Left hindlimb (tissue), 1 donor: Measurements from ENCODE around the gene KYNU.
"Not testable (repeated sequence)": the region's sequence is repeated elsewhere in the genome, so short reads cannot be mapped to it uniquely, and the experiment has no call there.

Source experiments
- DNase-seq: peaks from one replicate; pipeline ENCODE4 v3.0.0-alpha.2; 2018

Gene KYNU

GRCh38 chr2:142872882-142873724 lies 4.4 kb upstream of the KYNU start:
- DNase-seq, result no peak

- no peak for DNase-seq
These were observed 3.6 kb upstream of the KYNU start for GRCh38 chr2:142873831-142874287.

GRCh38 chr2:142874293-142874814 lies 3.1 kb upstream of the KYNU start:
- no peak for DNase-seq

- DNase-seq, result no peak
These were observed 2.5 kb upstream of the KYNU start for GRCh38 chr2:142875010-142875409.

DNA sequence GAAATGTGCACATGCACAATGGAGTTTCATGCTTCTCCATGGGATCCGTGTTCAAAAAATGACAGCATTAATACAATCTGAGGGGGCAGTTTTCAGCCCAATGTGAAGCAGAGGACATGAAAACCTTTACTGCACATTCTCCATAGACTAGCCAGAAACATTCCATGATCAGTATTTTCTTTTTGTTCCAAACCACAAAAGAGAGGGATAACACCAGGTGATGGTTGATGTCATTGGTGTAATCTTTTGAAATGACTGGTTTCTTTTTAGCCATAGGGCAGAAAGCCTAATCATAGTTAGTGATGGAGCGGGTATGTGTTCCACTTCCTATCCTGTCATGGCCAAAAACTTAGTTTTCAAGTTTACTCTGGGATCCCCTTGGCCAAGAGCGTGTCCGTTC lies 1.8 kb upstream of the KYNU start:
- DNase-seq, result no peak

DNA sequence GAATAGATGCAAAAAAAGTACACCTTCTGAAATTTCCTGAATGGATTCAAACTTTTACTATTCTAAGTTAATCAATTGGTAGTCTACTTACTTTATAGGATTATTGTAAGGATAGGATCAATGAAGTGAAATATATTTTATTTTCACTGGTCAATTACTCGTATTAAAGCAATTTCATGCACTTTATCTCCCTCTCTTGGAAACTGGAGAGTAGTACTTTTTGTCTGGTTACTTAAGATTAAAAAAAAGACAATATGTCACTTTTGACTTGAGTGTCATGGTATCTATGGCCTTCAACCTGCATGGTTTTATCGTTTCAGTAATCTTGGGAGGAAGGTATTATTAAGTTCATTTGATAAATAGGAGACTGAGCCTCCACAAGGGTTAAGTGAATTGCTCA lies 1.0 kb upstream of the KYNU start:
- DNase-seq, result no peak

DNA sequence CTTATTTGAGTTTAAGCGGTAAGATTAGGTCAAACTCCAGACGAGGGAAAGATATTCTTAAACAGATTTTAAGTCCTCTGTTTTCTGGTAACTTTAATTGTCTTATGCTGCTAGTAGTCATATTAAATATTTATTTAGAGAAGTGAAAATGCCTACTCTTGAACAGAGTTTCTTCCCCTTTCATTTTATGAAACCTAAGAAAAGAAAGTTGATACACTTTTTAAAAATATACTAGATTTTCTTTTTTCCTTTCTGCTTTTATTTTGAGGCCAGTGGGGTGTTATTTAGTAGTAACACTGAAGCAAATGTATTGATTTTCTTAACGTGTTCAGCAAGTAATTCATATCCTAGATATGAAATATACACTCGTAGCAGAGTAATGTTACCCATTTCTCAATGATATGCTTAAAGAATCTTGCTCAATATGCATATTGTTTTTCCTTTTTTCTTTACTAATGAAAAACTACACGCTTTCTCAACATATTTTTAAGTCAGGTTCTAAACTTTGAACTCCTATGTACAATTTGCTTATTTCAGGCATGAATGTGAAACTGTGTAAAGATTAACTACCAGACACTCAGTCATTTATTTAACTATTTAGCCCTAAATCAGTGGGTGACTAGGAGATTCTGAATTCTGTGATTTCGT lies 691 bp downstream of the KYNU start:
- DNase-seq, result no peak

DNA sequence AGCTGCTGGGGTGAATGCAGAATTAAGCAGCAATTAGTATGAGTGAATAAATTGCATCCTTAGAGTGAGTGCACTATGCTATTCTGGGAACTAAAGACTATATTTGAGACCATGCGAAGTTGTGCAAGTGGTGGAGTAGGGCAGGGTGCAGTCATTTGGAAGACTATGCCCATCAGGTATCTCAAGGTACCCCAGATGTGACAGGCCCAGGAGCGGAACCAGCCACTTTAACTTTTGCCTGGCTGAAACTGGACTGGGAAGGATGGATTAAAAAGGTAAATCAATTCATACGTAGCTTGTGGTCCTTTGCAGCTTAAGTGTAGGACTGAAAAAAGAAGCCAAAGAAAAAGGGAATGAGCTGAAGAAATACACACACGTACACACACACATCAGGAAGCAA lies 1.7 kb downstream of the KYNU start:
- DNase-seq, result no peak

- no peak for DNase-seq
These were observed 2.8 kb downstream of the KYNU start for GRCh38 chr2:142880279-142880678.

GRCh38 chr2:142881619-142882018 lies 4.2 kb downstream of the KYNU start:
- no peak for DNase-seq

DNA sequence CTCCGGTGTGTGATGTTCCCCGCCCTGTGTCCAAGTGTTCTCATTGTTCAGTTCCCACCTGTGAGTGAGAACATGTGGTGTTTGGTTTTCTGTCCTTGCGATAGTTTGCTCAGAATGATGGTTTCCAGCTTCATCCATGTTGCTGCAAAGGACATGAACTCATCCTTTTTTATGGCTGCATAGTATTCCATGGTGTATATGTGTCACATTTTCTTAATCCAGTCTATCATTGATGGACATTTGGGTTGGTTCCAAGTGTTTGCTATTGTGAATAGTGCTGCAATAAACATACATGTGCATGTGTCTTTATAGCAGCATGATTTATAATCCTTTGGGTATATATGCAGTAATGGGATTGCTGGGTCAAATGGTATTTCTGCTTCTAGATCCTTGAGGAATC lies 5.0 kb downstream of the KYNU start:
- DNase-seq, result not testable (repeated sequence)

- DNase-seq, result no peak
These were observed 6.1 kb downstream of the KYNU start for GRCh38 chr2:142883526-142883925.

GRCh38 chr2:142885543-142885942 lies 8.1 kb downstream of the KYNU start:
- DNase-seq, result no peak

GRCh38 chr2:142892715-142893114 lies 15.3 kb downstream of the KYNU start:
- no peak for DNase-seq

GRCh38 chr2:142893241-142893640 lies 15.8 kb downstream of the KYNU start:
- DNase-seq, result no peak

- no peak for DNase-seq
These were observed 20.3 kb downstream of the KYNU start for GRCh38 chr2:142897807-142898206.

- DNase-seq, result not testable (repeated sequence)
These were observed 22.9 kb downstream of the KYNU start for GRCh38 chr2:142900327-142900726.

- no peak for DNase-seq
These were observed 24.3 kb downstream of the KYNU start for GRCh38 chr2:142901780-142902179.

DNA sequence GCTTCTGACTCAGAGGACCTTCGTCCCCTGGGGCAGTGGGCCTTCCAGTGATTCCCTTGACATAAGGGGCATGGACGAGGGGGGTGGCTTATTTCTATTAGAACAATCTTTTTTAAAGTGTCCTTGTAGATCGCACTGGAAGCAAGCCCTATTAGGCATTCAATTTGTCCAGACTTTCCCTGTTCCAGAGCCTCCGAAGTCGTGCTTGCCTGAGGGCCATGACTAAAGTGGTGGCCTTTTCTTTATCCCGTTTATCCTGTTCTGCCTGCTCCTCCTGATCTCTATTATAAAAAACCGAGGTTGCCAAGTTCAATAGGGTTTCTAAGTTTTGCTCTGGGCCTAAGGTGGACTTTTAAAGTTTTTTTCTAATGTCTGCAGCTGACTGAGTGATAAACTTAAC lies 26.3 kb downstream of the KYNU start:
- DNase-seq, result not testable (repeated sequence)

DNA sequence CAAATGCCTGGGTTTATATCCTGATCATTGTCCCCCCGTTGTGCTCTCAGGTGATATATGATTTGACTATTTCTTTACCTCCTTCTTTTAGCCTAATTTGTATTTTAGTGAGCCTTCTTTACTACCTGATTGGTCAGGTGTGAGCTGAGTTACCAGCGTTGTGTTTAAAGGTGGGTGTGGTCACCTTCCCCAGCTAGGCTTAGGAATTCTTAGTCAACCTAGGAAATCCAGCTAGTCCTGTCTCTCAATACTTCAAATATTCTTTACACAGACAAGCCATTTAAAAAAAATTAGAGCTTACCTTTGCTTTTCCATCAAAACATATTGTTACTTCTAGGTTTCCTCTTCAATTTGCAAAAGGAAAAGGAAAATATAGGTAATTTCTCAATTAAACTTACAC lies 30.2 kb downstream of the KYNU start:
- DNase-seq, result no peak

DNA sequence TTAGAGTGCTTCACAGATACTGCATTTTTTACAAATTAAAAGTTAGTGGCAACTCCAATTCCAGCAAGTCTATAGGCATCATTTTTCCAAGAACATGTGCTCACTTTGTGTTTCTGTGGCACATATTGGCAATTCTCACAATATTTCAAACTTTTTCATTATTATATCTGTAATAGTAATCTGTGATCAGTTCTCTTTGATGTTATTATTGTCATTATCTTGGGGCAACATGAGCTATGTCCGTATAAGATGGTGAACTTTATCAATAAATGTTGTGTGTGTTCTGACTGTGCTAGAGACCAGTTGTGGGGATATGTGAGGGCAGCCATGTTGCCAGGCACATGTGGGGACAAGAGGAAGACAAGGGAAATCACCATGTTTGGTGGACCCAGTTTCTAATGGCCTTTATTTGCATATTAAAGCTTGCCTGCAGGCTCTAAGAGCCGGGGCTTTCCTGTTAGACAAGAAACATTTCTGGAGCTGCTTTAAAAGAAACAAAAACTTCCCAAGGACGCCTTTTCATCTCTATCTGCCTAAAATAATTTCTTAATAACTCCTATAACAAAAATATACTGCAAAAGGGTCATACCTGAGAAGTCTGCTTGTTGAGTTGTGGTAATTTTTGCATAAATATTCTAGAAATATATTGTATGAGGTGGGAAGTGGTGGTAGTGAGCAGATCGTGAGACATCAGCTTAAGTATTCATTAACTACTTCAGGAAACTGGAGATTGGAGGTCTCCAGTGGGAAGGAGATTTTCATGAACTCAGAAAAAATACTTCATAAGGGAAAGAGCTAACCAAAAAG lies 37.2 kb downstream of the KYNU start:
- DNase-seq, result no peak

- no peak for DNase-seq
These were observed 38.0 kb downstream of the KYNU start for GRCh38 chr2:142915502-142915901.

DNA sequence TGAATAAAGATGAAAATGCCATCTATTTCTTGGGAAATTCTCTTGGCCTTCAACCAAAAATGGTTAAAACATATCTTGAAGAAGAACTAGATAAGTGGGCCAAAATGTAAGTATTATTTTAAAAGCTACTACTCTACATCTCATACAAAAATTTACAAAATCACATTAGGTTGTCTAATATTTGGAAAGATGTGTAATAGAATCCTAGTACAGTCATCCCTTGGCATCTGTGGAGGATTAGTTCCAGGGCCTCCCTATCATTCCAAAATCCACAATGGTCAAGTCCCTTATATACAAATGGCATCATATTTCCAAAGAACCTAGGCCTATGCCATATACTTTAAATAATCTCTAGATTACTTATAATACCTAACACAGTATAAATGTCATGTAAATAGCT lies 41.2 kb downstream of the KYNU start:
- no peak for DNase-seq
